Left cardiac atrium (tissue), 4 donors: ENCODE measurements around the gene CNOT11. TPM values are rescaled to one million over a fixed set of nuclear protein-coding genes. Genes with fewer than 3 reads are reported as not detected.
"Not testable (repeated sequence)": the region's sequence is repeated elsewhere in the genome, so short reads cannot be mapped to it uniquely, and the experiment has no call there.

ENCODE experiments used
- ATAC-seq, 2 donors: fragments of 200-7000 bp; cut with Tn5 transposase; one replicate each; pipeline ENCODE4 v1.9.1; 2020; ENCODE audit warnings: mild to moderate bottlenecking in 2 of 2, moderate library complexity in 2 of 2
- DNase-seq: peaks from one replicate; pipeline ENCODE4 v3.0.0-alpha.2; 2020
- intact Hi-C, 2 donors: fragments of 100-400 bp; cut with DNase I; formaldehyde crosslinking; loops; one replicate each; pipeline versions ENCODE4 v1.14.1 to v1.15.1; 2022 to 2023
- long read RNA-seq: library from polyadenylated mRNA; unstranded; transcript quantifications from one replicate; pipeline ENCODE4 v2.0.0, GENCODE V29; 2021
- total RNA-seq, 2 donors: library from RNA; stranded (reverse); fragmentation: NEBNext Ultra II Directional; extraction: Animal tissue kit (Norgen Biotek cat#: 25700); gene quantifications; one replicate each; pipeline ENCODE4 v1.2.1, GENCODE V29; 2021
- donor health status: DM: no; HTN: yes; CAD: no.
- donor health status: DM: no; HTN: yes; CAD: no; lungs with severe emphysema.
- donor health status: DM: yes; HTN: yes; CAD: no.
- donor health status: Dilated cardiomyopathy.

Gene CNOT11
- 10 to 100 TPM; 29.8 to 34.0 TPM for total RNA-seq
- long read RNA-seq, partial matches to known transcripts: 1 of 5 reads
- long read RNA-seq, other reads (novel, unspliced or antisense): 1 of 5 reads

DNA sequence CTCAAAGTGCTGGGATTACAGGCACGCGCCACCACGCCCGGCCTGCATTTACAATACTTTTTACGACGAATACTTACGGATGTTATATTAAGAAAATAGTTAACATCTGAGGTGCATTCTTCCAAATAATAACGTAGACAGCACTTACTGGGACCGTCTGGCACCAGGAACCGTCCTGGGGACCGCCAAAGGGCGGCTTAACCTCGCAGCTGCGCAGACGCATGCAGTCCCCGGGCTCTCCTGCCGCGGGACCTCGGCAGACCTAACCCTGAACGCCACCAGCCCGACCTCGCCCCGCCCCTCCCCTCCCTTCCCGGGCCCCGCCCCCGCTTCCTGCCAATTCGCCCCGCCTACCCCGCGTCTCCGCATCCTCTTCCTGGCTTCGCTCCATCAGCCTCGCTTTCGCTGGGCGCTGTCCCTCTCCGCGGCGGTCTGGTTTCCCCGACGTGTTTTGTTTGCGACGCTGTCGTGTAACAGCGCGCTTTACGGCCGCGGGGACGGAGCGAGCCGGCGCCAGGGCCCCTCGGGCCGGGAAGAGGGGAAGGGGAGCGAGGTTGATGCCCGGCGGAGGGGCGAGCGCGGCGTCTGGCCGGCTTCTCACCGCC, at the start of gene CNOT11:
Gene CNOT11, plus strand, starts transcription at position 479 of the 605 bp plus-strand sequence. Its CDS starts 79 bp downstream, at position 558.
- DNase-seq: peak; percentile 100
- peak; percentile 95 to 96 for ATAC-seq
- intact Hi-C loops: no loop called here

DNA sequence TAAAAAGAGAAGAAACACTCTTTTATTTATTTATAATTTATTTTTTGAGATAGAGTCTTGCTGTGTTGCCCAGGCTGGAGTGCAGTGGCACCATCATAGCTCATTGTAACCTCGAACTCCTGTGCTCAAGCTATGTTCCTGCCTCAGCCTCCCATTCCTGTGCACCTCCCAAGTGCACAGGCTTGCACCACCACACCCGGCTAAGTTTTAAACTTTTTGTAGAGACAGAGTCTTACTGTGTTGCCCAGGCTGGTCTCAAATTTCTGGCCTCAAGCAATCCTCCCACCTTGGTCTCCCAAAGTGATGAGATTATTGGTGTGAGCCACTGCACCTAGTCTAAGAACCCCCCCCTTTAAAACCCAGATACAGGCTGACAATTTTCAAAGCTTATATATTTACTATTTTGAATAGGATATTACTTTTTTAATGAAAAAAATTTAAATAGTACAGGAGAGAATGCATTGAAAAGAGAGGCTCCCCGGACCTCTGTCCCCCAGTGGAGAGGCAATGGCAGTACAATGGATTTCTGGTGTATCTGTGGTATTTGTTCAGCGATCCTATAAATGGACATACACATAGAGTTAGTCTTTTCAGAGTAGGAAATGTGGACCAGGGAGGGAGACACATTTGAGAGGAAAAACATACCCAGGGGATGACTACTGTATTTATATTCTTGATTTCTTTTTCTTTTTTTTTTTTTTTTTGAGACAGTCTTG, 48.1 kb upstream of the CNOT11 start:
- DNase-seq (no peak), ATAC-seq (no peak)
- intact Hi-C loops: loop anchor here in 1 of 2 donors (2.0 kb wide), 1 partner anchor 192 kb away; no protein-coding TSS in a partner anchor

DNA sequence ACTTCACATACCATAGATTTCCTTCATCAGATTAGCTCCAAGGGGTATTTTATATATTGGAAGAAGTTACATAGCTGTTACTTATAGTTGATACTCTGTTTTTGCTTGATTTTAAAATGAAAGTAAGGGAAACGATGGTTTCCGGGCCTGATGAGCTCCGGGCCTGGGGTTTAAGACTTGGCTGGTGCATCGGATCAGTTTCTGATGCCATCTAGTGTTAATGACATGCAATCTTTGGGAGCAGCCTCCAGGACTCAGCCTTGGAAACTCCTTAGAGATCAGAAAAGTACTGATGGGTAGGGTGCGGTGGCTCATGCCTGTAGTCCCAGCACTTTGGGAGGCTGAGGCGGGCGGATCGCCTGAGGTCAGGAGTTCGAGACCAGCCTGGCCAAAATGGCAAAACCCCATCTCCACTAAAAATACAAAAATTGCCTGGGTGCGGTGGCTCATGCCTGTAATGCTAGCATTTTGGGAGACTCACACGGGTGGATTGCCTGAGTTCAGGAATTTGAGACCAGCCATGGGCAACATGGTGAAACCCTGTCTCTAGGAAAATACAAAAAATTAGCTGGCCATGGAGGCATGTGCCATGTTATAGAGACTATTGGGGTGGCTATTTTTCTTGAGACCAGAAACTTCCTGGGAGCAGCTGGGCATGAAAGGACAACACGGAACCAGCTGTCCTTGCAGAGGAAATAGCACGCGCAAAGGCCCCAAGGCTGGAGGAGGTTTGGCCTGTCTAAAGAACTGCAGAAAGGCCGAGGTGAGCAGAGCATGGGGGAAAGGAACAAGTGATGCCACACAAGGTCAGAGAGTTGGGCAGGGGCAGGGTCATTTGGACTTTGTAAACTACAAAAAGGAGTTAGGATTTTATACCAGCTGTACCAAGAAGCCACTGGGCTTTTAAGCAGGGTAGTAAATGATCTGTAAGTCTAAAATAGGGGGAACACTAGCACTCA, 46.9 kb upstream of the CNOT11 start:
- intact Hi-C loops: loop anchor here in 1 of 2 donors (2.0 kb wide), 1 partner anchor 193 kb away; no protein-coding TSS in a partner anchor
- ATAC-seq: peak; percentile 91 to 93
- DNase-seq: peak; percentile 62

DNA sequence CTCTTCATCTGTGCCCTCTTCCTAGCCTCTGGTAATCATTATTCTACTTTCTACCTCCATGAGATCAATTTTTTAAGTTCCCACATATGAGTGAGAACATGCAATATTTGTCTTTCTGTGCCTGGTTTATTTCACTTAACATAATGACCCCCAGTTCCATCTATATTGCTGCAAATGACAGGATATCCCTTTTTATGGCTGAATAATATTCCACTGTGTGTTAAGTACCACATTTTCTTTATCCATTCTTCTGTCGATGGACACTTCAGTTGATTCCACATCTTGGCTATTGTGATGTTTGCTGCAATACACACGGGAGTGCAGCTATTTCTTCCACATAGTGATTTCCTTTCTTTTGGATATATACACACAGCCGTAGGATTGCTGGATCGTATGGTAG, 43.9 kb upstream of the CNOT11 start:
- no peak for ATAC-seq
- intact Hi-C loops: no loop called here
- no peak for DNase-seq

DNA sequence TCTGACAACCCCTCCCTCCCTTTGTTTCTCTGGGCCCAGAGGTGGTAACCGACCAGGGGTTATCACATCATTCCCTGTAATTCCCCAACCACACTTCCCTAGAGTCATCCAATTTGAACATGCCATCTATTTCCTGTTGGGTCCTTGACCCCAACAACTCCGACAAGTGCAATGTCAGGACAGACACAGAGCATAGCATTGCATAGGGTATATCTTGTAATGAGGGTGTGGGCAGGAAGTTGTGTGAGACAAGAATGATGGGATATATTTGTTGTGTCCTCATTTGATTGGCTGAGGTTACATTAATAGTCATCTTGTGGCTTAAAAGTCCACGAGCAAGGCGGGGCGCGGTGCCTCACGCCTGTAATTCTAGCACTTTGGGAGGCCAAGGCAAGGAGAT, 33.4 kb upstream of the CNOT11 start:
- ATAC-seq (no peak), DNase-seq (no peak)
- intact Hi-C loops: no loop called here

DNA sequence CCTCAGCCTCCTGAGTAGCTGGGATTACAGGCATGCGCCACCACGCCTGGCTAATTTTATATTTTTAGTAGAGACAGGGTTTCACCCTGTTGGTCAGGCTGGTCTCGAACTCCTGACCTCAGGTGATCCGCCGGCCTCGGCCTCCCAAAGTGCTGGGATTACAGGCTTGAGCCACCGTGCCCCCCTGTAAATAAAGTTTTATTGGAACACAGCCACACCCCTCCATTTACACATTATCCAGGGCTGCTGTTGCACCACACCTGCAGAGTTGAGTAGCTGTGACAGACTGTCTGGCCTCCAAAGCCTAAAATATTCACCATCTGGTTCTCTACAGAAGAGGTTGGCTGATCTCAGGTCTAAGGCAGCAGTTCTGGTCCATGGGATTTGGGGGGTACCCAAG, 32.6 kb upstream of the CNOT11 start:
- intact Hi-C loops, DNase-seq, ATAC-seq: not testable (repeated sequence)

DNA sequence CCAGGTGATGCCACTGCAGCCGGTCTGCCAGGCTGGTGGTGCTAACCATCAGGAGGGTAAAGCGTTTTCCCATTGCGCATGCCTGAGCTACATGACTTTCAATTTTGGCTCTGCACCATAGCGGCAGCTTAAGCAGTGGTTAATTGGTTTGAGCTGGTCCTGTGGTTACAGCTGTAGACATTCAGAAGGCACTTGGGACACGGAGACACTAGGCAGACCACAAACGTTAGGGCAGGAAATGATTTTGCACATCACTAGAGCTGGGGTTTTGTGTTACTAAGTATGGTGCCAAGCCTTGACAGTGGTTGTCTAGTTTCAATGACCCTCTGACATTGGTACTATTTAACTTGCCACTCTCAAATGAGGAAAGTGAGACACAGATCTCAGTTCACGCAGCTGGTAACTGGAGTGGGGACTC, 28.9 kb upstream of the CNOT11 start:
- intact Hi-C loops: no loop called here
- DNase-seq (no peak), ATAC-seq (peak in 1 of 2 donors; percentile 22)

DNA sequence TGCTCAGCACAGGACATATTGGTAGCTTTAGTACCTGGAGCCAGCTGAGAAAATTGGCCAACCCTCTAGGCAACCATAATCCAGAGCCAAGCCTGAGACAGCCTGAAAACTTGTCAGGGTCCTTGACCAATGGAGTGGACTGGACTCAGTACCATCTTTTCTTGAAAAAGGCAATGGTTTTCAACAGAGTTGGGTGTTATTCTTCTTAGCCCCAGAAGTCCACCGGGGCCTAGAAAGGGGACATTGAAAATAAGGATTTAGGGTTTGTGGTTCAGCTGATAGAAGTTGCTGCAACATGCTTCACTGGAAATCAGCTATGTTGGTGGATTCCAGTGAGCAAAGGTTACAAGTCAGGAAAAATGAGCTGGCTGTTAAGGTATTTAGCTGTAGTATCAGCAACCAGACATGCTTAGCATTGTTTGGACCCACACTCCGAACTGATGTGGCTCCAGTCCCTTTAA, 22.1 kb upstream of the CNOT11 start:
- no peak for DNase-seq
- ATAC-seq: no peak
- intact Hi-C loops: no loop called here

DNA sequence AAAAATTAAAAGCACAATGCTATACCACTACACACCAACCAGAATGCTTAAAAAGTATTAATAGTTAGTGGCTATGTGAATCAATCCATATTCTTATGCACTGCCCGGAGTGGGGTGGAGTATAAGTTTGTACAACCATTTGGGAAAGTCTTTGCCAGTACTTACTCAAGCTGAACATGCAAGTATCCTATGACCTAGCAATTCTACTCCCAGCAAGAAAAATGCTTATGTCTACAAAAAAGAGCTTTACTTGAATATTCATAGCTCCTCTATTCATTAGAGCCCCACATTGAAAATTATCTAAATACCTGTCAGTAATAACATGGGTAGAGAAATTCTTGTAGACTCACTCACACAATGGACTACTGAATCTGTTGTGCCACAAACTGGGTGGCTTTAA, 21.4 kb upstream of the CNOT11 start:
- no peak for DNase-seq
- intact Hi-C loops: no loop called here

DNA sequence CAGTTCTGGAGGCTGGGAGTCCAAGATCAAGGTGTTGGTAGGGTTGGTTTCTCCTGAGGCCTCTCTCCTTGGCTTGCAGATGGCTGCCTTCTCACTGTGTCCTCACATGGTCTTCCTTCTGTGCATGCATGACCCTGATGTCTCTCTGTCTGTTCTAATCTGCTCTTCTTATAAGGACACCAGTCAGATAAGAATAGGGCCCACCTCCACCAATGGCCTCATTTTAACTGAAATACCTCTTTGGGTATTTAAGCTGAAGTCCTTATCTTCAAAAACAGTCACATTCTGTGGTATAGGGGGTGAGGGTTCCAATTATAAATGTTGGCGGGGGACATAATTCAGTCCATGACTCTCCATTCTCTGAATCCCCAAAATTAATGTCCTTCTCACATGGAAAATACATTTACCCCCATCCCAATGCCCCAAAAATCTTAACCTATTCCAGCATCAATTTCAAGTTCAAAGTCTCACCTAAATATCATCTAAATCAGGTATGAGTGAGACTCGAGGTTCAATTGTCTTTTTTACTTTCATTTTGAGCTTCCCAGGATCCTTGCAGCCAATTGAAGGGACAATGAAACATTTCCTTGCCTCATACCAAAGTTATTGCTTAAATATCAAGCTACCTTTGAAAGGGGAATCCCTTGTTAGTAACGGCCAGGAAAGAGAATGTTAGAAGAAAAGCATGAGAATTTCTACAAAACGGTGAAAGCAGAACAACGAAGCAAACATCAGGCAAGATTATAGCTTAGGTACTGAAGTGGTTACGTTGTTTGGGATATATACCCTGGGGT, 20.6 kb upstream of the CNOT11 start:
- ATAC-seq (no peak), DNase-seq (no peak)
- intact Hi-C loops: no loop called here

More for the DNA sequence above, 21.4 kb upstream of the CNOT11 start:
- ATAC-seq: no peak

DNA sequence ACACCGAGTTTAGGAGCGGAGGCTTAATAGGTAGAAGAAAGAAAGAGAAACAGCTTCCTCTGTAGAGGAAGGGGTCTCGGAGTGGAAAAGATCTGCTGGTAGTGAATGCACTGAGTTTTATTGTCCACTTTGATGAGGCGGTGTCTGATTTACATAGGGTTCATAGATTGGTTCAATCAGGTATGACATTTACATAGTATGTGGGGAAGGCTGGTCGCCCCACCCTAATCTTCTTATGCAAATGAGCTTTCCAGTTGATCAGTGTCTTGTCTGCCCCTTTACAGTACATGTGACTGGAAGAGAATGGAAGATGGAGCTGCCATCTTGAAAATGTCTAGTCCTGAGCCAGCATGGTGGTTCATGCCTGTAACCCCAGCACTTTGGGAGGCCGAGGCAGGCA, 19.9 kb upstream of the CNOT11 start:
- DNase-seq (no peak), ATAC-seq (no peak)
- intact Hi-C loops: no loop called here

DNA sequence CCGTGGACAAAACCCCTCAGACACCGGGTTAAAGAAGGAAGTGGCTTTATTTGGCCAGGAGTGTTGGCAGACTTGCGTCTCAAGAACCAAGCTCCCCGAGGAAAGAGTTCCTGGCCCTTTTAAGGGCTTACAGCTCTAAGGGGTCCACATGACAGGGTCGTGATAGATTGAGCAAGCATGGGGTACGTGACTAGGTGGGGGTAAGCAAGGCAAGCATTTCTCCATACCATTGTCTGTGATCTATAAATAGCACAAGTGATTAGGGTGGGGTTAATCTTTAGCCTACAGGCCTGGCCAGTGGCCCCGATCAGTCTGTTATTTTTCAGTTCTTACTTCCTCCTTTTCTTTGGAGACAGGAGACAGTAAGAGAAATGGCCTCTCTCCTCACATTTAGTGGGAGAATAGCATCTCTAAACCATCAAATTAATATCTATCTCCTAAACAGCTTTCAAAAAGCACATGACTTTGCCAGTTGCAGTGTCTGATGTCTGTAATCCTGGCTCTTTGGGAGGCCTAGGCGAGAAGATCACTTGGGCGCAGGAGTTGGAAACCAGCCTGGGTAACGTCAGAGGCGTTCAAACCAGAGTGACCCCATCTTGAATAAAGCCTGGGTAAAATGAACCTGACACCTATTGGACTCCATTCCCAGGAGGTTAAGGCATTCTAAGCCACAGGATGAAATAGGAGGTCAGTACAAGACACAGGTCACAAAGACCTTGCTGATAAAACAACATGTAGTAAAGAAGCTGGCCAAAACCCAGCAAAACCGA, 18.3 kb upstream of the CNOT11 start:
- ATAC-seq (peak in 1 of 2 donors; percentile 41), DNase-seq (no peak)
- intact Hi-C loops: no loop called here

DNA sequence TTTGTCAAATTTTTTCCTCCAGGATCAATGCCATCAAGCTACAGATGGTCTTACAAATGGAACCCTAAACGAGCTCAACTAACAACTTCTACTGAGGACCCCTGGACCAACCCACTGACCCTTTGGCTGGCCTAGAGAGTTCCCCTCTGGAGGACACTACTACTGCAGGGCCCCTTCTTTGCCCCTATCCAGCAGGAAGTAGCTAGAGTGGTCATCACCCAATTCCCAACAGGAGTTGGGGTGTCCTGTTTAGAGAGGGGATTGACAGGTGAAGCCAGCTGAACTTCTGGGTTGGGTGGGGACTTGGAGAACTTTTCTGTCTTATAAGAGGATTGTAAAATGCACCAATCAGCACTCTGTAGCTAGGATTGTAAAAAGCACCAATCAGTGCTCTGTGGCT, 16.7 kb upstream of the CNOT11 start:
- intact Hi-C loops, ATAC-seq, DNase-seq: not testable (repeated sequence)

DNA sequence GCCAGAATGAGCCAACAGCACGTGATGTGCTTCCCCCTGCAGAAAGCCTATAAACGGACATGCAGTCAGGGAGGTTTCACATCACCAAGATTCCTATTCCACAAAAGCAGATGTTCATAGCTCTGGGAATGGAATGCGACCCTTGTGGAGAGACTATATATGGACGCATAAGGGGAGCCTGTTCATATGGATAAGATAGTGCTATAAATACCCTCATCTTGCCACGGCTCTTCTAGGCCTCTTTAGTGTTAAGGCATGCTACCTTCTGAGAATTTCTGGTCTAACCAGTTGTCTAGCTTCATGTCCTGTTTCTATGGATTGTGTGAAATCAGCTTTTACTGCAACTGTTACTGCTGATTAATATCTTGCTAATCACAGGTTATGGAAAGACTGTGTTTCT, 14.7 kb upstream of the CNOT11 start:
- ATAC-seq, intact Hi-C loops, DNase-seq: not testable (repeated sequence)

DNA sequence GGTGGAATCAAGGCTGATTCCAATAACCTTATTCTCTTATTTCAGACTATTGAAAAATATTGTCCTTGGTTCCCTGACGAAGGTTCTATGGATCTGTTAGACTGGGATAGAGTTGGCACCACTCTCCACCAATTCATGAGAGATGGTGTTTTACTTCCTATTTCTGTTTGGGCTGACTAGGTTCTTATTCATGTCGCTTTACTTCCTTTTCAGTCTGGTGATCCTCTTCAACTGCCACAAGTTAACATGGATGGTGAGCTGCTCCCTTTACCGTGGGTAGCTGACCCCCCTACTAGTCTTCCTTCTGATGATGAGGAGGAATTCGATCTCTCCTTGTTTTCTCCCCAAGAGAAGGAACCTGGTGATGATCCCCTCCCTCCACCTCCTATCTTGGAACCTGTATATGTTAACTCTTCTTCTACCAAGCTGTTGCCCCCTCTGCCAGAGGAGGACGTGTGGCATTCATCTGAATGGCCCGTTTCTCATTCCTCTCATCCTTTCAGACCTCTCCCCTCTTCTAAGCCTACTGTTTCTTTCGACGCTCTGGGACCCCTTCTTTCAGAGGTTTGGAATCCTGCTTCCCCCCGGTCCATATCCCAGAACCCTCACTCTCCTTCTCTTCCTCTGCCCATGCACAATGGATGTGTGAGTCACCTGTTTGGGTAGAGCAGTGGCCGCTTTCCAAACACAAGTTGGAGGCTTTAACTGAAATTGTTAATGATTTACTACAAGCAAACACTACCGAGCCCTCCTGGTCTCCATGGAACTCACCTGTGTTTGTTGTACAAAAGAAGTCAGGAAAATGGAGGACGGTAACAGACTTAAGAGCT, 13.5 kb upstream of the CNOT11 start:
- DNase-seq: no peak
- ATAC-seq: no peak
- intact Hi-C loops: no loop called here

DNA sequence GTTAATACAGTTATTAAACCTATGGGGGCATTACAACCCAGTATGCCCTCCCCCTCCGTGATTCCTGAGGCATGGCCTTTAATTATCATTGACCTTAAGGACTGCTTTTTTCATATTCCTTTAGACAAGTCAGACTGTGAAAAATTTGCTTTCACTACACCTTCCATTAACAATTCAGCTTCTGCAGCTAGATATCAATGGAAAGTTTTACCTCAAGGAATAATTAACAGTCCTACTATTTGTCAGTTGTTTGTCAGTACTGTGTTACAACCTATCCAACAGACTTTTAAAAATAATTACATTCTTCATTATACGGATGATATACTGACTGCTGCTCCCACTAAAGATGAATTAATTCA, 12.9 kb upstream of the CNOT11 start:
- ATAC-seq, intact Hi-C loops, DNase-seq: not testable (repeated sequence)

DNA sequence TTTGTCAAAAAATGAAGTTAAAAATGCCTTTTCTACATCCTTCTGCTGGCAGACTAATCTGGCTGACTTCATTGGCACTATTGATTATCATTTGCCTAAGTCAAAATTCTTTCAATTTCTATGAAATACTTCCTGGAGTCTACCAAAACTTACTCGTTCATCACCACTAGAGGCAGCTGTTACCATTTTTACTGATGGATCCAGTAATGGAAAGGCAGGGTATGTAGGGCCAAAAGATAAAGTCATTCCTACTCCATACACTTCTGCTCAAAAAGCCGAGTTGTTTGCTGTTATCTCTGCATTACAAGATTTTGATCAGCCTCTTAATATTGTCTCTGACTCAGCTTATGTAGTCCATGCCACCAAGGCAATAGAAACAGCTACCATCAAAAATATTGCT, 12.0 kb upstream of the CNOT11 start:
- intact Hi-C loops, ATAC-seq, DNase-seq: not testable (repeated sequence)
